Activated CD4-positive, alpha-beta T cell treated with anti-CD3 and anti-CD28 coated beads for 48 hours (primary cell): Measurements from ENCODE around the gene DBH.

Experiments used
- DNase-seq: peaks from one replicate; pipeline ENCODE4 v3.0.0-alpha.2; 2020

DBH gene

GRCh38 chr9:133628766-133629165 lies 7.4 kb upstream of the DBH start:
- DNase-seq = no peak

- no peak for DNase-seq
Measured at GRCh38 chr9:133629221-133630110, 6.7 kb upstream of the DBH start.

GRCh38 chr9:133631111-133631510 lies 5.1 kb upstream of the DBH start:
- no peak for DNase-seq

GRCh38 chr9:133632806-133633680 lies 3.1 kb upstream of the DBH start:
- DNase-seq = no peak

DNA sequence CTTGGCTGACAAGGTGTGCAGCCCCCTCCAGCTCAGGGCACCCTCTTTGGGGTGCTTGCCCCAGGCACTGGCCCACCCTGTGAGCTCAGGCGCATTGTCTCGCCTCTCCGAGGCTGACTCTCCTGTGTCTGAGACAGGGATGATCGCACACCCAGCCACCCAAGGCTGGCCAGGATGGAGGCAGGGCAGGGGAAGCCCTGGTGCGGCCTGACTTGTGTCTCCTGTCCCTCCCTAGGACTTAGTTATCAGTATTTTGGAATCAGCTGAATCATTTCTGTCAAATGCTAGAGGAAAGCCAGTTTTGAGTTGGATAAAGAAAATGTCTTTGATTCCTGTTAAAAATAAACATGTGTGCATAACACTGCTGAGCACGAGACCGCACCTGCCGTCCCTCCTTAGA lies 2.5 kb upstream of the DBH start:
- no peak for DNase-seq

DNA sequence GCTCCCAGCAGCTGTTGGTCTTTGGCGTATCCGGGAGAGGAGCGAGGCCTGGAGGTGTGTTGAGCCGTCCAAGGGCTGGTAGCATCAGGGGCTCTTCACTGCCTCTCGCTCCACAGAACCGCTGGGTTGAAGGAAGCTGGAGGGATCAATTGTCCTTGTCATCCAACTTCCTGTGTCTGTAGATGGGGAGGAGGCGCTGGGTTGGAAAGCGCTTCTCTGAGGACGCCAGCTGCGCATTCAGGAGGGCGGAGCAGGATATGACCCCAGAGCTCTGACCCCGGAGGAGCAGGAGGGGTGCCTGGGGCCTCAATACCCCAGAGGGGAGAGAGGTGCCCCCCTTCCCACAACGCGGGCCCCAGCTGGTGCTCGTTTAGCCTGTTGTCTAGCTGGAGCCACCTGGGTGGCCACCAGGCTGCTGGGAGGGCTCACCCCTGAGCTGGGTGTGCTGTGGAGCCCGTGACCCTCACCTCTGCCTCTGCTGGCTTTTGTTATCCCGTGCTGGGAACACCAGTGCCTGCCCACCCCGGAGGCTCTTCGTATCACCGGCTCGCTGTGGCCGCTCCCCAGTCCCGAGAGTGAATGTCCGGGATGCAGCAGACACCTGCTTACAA lies 2.0 kb upstream of the DBH start:
- no peak for DNase-seq

DNA sequence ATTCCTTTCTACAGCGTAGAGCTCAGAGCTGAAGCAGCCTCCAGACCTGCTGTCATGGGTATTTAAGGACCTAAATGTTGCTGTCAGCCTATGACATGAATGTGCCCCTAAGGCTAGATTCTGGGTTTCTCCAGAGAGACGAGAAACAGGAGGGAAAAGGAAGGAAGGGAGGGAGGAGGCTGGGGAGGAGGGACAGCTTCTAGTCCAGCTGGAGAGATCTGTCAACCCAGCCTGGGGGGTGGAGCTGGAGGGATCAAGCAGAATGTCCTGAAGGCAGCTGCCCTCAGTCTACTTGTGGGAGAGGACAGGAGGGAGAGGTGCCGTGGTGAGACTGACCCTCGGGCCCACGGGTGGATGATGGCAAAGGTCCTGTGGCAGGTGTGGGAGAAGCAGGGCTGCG lies 1.1 kb upstream of the DBH start:
- no peak for DNase-seq

GRCh38 chr9:133636902-133637301 lies 739 bp downstream of the DBH start:
- no peak for DNase-seq

GRCh38 chr9:133637451-133638055 lies 1.4 kb downstream of the DBH start:
- no peak for DNase-seq

GRCh38 chr9:133638076-133638475 lies 1.9 kb downstream of the DBH start:
- DNase-seq = no peak

DNA sequence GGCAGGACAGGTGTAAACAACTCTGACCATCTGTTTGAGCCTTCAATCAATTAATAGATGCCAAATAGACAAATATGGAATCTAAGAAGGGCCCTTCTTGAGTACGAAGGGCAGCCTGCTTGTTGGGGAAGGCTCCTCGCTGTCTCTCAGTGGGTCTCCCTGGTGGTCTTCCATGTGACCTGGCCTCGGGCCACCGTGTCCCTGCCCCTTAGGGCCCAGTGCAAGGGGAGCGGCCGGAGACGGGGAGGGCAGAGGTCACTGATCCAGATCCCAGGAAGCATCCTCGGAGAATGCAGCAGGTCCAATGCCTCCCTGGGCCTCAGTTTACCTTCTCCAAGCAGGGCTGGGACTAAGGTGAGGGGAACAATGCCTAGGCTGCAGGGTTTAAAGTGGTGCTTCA lies 2.5 kb downstream of the DBH start:
- DNase-seq = no peak

DNA sequence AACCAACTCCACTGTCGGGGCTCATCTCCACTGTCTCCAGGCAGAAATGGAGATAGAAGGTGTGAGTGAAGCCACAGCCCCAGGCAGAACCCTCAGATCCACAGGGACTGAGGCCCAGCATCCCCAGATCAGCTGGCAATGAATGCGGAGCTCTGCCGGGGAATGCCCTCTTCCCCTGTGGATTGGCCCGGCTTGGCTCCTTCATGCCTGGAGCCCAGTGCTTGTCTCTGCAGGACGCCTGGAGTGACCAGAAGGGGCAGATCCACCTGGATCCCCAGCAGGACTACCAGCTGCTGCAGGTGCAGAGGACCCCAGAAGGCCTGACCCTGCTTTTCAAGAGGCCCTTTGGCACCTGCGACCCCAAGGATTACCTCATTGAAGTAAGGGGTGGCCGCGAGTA lies 3.5 kb downstream of the DBH start:
- no peak for DNase-seq

- DNase-seq = no peak
Measured at GRCh38 chr9:133640160-133640559, 4.0 kb downstream of the DBH start.

DNA sequence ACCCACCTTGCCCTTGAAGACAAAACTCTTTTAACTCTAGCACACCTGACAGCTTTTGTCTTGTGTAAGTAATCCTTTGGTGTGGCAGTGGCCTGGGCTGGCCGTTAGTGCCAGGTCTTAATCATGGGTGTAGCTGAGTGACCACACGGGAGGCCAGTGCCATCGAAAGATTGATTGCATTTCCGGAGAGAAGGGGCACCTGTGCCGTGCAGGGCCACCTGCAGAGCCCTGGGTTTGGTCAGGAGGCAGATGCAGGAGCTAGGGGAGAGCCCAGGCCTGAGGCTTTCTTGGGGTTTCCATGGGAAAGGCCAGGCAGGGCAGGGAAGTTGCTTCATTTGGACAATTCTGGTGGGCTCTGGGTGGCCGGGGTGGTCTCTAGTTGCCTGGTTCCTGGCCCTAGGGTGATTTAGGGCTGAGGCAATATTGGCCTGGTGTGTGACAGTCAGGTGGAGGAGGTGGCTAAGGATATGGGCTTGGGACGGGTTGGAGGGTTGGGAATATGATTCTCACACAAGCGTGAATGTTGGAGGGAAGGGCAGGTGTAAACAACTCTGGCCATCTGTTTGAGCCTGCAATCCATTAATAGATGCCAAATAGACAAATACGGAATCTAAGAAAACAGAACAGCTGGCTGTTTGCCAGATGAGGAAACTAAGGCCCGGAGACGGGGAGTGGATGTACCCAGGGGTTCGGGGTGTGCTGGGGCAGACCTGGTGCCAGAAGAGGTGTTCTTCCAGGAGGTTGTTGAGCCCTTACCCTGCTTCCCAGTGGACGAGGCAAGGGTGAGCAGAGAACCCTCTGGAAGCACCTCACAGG lies 4.6 kb downstream of the DBH start:
- no peak for DNase-seq

GRCh38 chr9:133641396-133641655 lies 5.2 kb downstream of the DBH start:
- no peak for DNase-seq

DNA sequence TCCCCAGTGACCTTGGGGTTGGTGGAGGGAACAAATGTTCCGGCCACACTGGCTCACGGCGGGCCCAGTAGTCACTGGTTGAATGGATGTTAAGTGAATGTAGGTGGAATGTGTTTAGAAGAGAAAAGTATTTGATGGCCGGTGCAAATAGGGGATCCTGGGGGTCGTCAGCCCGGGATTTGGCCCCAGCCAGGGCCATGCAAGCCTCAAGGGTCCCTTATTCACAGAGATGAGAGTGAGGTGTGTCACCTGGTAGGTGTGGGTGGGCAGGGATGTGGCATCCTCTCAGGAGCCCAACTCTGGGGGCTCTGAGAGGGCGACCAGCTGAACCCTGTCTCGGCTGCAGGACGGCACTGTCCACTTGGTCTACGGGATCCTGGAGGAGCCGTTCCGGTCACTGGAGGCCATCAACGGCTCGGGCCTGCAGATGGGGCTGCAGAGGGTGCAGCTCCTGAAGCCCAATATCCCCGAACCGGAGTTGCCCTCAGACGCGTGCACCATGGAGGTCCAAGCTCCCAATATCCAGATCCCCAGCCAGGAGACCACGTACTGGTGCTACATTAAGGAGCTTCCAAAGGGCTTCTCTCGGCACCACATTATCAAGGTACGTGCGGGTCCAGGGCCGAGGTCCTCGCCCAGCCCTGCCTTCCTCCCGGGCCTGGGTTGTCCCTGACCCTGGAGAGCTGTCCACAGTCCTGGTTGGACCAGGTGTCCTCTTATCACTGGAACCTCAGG lies 5.9 kb downstream of the DBH start:
- DNase-seq = no peak

DNA sequence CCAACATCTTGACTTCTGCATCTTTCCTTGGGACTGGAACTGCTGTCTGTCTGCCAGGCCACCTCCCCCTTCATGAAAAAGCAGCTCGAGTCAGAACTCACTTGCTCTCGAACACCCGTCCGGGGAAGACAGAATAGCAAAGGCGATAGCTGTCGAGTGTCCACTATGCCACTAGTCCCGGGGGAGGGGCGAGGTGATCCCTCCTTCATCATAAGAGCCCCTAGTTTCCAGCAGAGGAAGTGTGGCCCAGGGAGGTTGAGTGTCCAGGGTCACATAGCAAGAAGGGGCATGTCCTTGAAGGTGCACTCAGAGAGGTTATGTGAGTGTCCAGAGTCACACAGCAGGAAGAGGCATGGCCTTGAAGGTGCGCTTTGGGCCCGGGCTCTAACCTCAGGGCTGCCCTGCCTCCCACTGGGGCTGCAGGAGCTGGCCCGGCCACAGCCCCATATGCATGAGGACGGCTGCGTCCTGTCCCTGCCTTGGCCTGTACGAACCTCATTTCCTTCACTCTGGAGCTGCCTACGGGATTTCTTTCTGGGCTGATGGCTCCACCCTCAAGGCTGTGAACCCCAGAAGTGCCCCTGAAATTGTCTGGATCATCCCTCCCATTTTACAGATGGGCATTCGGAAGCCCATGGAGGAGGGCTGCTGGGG lies 6.7 kb downstream of the DBH start:
- no peak for DNase-seq

- DNase-seq = no peak
Measured at GRCh38 chr9:133643362-133643755, 7.2 kb downstream of the DBH start.

DNA sequence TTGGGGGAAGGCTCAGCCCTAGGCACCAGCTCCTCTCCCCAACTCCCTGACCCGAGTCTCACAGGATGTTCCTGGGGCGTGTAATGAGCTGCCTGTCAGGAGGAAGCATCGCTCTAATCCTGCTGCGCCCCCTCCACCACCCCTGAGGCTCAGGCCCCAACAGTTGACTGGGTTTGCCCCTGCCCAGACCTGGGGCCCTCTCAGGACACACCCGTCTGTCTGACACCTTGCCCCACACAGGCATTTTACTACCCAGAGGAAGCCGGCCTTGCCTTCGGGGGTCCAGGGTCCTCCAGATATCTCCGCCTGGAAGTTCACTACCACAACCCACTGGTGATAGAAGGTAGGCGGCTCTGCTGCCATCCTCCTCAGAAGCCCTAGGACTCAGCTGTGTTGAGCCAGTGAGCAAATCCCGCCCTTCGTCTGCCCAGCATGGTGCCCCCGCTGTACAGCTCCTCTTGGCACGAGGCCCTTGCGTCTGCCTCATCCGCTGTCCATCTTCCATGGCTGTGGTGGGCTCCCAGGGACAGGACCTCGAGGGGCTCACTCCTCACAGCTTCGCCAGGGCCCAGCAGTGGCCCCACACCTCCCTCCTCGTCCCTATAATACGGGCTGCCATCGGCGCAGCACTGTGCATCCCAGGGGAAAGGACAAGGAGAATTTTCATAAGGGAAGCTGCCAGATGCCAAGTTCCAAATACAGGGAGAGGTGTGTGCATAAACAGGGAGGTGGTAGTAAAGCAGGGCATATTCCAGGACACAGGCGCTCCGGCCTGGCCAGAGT lies 8.0 kb downstream of the DBH start:
- DNase-seq = no peak

DNA sequence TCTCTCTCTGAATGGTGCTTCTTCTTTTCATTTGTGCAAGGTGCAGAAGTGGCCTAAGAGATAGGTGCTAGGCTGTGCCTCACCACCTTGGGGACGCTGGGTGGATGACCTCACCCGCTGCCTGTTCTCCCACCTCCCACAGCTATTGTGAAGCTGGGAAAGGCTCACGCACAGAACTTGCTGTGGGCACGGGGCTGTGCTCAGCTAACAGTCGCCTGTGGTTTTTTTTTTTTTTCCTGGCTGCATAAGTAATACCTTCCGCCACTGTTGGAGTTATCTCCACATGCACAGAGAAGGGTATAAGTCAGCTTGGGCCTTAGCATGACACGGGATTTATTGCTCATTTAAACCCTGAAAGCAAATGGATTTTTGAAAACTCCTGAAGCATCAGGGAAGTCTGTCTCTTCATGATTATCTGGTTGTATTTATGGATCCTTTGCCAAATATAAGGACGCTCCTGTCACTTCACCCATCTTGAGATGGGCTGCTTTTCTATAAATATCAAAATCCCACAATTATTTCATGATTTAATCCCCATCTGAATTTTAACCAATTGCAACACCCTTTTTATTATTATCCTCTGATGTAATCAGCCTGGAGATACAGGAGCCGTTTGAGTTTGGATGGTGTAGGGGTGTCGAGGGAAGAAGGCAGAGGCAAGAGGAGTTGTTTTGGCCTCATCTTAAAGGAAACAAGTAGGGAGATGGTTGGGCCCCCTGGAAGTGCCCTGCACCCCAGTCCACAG lies 9.0 kb downstream of the DBH start:
- DNase-seq = no peak
